ENCODE data around the gene SLC35E3.
"Not testable (repeated sequence)": the region's sequence is repeated elsewhere in the genome, so short reads cannot be mapped to it uniquely, and the experiment has no call there.

- TF ChIP-seq CTCF, POLR2AphosphoS5, POLR2A, EP300 (IDR thresholded peaks at IDR 0.05): not testable (repeated sequence)
Observed at GRCh38 chr12:68807274-68807575, 61.2 kb downstream of the SLC35E3 start.

Measured in sigmoid colon (tissue), 4 donors.